ENCODE data around the gene BAZ2A.

- TF ChIP-seq POLR2A (IDR thresholded peaks at IDR 0.05; ENCODE audit: low read length) (no peak), CTCF (IDR thresholded peaks at IDR 0.05) (no peak), JUN (IDR thresholded peaks at IDR 0.05) (no peak), RFX5 (IDR thresholded peaks at IDR 0.05) (no peak), BHLHE40 (IDR thresholded peaks at IDR 0.05; ENCODE audit: low read depth, low read length) (no peak)
Observed at GRCh38 chr12:56614627-56615026, 15.5 kb downstream of the BAZ2A start.

All from A549 (cell line).